ENCODE measurements around the gene FKBP6.

FKBP6 gene

DNA sequence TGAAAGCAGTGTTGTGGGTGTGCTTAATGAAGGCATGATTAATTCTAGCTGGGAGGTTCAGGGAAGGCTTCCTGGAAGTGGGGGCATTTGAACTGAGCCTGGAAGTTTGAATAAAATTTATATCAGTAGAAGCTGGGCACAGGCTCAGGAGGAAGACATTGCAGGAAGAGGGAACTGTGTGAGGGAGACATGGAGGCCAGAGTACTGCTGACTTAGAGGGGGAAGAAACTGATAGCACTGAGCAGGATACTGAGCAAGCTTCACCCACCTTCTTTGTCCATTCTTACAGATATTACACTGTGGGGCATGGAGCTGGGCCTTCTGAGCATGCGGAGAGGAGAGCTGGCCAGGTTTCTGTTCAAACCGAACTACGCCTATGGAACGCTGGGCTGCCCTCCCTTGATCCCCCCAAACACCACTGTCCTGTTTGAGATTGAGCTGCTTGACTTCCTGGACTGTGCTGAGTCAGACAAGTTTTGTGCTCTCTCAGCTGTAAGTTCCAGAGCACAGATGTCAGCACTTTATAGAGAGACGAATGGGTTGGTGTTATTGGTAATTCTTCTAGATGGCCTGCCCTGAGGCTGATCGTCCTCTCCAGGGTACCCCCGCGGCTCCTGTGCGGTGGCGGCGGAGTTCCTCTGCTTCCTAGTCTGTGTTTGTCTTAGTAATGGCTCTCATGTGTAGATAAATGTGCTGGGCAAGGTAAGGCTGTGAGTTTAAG lies 2.1 kb downstream of the FKBP6 start:
- TF ChIP-seq JUND (IDR thresholded peaks at IDR 0.05; ENCODE audit: low read depth): no peak
- DNase-seq (ENCODE audit: low read depth in 1 of 2, low spot score in 1 of 2): no peak
- in situ Hi-C loops (cut with HindIII; ENCODE audit: low pct_unique_long_range_greater_than_20kb, low sequenced_read_pairs): no loop called here

DNA sequence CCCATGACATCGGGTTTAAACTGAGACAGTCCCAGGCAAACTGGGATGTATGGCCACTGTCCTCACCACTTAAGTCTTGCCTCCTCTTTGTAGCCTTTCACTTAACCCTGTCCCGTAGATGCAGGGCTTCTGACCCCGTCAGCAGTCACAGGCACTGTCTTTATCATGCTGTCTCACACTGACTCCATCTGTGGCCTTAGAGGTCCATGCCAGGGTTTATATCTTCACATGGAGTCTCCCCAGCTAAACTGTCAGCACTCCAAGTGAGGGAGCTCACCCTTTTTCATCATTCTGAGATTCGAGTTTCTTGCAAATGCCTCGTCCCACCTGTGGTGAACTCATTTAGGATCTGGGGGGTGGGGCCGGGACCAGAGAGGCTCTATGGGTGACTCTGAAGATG lies 2.8 kb downstream of the FKBP6 start:
- DNase-seq (ENCODE audit: low read depth in 1 of 2, low spot score in 1 of 2): no peak
- in situ Hi-C loops (cut with HindIII; ENCODE audit: low pct_unique_long_range_greater_than_20kb, low sequenced_read_pairs): no loop called here
- TF ChIP-seq JUND (IDR thresholded peaks at IDR 0.05; ENCODE audit: low read depth): no peak

DNA sequence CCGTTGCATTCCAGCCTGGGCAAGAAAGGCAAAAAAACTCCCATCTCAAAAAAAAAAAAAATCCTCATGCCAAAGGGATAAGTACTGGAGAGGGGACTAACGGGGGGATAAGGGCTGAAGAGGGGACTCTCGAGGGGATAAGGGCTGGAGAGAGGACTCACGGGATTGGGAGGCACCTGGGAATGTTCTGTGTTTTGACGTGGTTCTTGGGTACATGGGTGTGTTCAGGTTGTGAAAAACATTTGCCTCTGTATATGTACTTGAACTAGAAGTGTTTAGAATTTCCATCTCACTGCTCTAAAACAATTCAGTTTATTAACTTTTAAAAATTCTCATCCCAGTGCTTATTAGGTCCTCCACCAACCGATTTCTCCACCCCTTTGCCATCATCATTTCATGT lies 4.5 kb downstream of the FKBP6 start:
- in situ Hi-C loops (cut with HindIII; ENCODE audit: low pct_unique_long_range_greater_than_20kb, low sequenced_read_pairs): no loop called here
- DNase-seq (ENCODE audit: low read depth in 1 of 2, low spot score in 1 of 2): no peak
- TF ChIP-seq JUND (IDR thresholded peaks at IDR 0.05; ENCODE audit: low read depth): no peak

- DNase-seq (ENCODE audit: low read depth in 1 of 2, low spot score in 1 of 2): no peak
- in situ Hi-C loops (cut with HindIII; ENCODE audit: low pct_unique_long_range_greater_than_20kb, low sequenced_read_pairs): no loop called here
- TF ChIP-seq JUND (IDR thresholded peaks at IDR 0.05; ENCODE audit: low read depth): no peak
Observed at GRCh38 chr7:73338321-73338720, 10.4 kb downstream of the FKBP6 start.

DNA sequence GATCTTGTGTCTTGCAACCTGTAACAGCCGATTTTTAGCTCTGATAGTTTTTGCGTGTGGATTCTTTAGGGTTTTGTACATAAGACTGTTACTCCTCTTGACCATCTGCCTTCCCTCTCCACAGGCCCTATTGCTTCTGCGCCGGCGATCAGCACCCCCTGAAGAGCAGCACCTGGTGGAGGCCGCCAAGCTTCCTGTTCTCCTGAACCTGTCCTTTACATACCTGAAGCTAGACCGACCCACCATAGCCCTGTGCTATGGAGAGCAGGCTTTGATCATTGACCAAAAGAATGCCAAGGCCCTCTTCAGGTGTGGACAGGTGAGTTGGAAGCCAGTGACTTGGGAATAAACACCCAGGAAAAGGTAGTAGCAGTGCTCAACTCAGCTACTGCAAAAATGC lies 12.6 kb downstream of the FKBP6 start:
- in situ Hi-C loops (cut with HindIII; ENCODE audit: low pct_unique_long_range_greater_than_20kb, low sequenced_read_pairs): no loop called here
- TF ChIP-seq JUND (IDR thresholded peaks at IDR 0.05; ENCODE audit: low read depth): no peak
- no peak for DNase-seq (ENCODE audit: low read depth in 1 of 2, low spot score in 1 of 2)

DNA sequence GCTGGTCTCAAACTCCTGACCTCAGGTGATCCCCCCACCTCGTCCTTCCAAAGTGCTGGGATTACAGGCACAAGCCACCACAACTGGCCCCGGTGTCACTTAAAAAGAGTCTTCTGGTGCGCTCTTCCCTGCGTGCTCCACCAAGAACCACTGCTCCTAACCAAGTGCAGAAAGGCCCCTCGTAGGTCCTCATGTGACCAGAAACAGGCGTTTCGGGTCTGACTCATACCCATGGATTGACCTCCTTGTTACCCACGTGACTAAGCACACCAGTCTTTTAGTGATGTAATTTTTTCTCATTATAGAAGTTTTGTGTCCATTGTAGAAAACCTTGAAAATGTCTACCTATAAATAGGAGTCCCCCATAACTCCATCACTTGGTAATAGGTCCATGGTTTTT lies 13.9 kb downstream of the FKBP6 start:
- DNase-seq (ENCODE audit: low read depth in 1 of 2, low spot score in 1 of 2): no peak
- in situ Hi-C loops (cut with HindIII; ENCODE audit: low pct_unique_long_range_greater_than_20kb, low sequenced_read_pairs): no loop called here
- no peak for TF ChIP-seq JUND (IDR thresholded peaks at IDR 0.05; ENCODE audit: low read depth)

- in situ Hi-C loops (cut with HindIII; ENCODE audit: low pct_unique_long_range_greater_than_20kb, low sequenced_read_pairs): no loop called here
- peak; percentile 81 to 85 for DNase-seq (ENCODE audit: low read depth in 1 of 2, low spot score in 1 of 2)
- no peak for TF ChIP-seq JUND (IDR thresholded peaks at IDR 0.05; ENCODE audit: low read depth)
Observed at GRCh38 chr7:73342645-73343044, 14.7 kb downstream of the FKBP6 start.

DNA sequence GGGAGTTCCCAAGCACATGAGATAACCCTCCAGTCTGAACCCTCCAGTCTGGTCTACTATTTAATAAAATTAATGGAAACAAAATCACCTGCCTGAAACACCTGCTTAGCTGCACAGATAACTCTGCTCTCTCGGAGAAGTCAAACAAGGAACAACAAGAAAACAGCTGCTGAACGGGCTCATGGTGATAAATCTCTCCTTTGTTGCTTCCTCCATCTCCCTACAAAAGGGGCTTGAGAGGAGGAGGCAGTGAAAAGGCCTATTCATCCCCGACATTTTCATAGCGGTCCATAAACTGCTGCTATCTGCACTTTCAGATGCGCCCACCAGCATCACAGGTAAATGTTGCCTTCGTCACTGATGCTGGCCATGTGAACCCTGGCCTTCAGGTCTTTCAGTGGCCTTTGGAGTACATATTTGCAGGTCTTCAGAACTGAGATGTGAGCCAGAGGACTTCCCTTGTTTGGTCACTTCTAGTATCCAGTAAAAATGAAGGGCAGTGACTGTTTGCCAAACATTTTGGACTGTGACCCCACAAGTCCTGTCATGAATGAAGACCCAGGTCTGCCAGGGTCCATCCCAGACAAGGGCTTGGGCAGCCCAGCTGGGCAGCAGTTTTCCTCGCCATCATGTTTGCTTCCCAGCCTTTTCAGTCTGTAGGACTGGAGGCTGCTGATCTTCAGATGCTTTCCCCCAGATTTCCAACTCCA lies 15.9 kb downstream of the FKBP6 start:
- in situ Hi-C loops (cut with HindIII; ENCODE audit: low pct_unique_long_range_greater_than_20kb, low sequenced_read_pairs): no loop called here

DNA sequence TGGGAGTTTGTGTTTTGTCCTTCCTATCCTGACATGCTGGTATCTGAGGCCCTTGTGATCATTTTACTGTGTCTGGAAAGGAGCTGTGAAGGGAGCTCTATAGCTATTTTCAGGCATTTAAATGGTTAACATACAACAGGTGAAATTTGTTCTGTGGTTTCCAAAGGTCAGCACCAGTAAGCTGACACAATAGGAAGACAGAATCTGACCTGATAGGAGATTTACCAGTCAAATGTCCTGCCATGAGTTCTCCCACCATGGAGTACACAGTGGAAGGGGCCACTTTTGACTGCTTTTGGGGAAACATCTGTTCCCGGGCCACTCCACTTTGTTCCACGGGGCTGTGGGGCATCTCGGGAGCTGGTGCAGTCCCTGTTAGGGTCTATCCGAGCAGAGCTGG lies 17.6 kb downstream of the FKBP6 start:
- no peak for DNase-seq (ENCODE audit: low read depth in 1 of 2, low spot score in 1 of 2)
- in situ Hi-C loops (cut with HindIII; ENCODE audit: low pct_unique_long_range_greater_than_20kb, low sequenced_read_pairs): no loop called here
- TF ChIP-seq JUND (IDR thresholded peaks at IDR 0.05; ENCODE audit: low read depth): no peak

More for the DNA sequence above, 15.9 kb downstream of the FKBP6 start:
- no peak for DNase-seq (ENCODE audit: low read depth in 1 of 2, low spot score in 1 of 2)
- no peak for TF ChIP-seq JUND (IDR thresholded peaks at IDR 0.05; ENCODE audit: low read depth)

DNA sequence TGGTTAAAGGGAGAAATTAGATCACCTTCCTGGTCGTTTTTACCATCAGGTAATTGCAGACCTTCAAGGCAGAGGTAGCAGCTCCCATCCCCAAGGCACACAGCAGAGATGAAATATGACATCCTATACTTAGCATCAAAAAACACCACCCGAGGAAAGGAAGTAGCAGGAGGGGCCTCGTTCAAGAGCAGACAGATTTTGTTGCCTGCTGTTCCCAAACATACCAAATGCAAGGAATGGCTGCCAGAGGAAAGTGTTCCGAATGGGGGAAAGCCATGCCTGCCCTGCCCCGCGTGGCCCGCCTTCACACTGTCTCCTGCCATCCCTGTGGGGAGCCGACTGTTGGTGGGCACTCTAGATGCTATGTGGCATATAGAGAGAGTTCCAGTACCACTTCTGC lies 18.0 kb downstream of the FKBP6 start:
- in situ Hi-C loops (cut with HindIII; ENCODE audit: low pct_unique_long_range_greater_than_20kb, low sequenced_read_pairs): no loop called here
- TF ChIP-seq JUND (IDR thresholded peaks at IDR 0.05; ENCODE audit: low read depth): no peak
- no peak for DNase-seq (ENCODE audit: low read depth in 1 of 2, low spot score in 1 of 2)

GRCh38 chr7:73349763-73350162 lies 21.8 kb downstream of the FKBP6 start:
- in situ Hi-C loops (cut with HindIII; ENCODE audit: low pct_unique_long_range_greater_than_20kb, low sequenced_read_pairs): no loop called here
- no peak for DNase-seq (ENCODE audit: low read depth in 1 of 2, low spot score in 1 of 2)
- TF ChIP-seq JUND (IDR thresholded peaks at IDR 0.05; ENCODE audit: low read depth): no peak

DNA sequence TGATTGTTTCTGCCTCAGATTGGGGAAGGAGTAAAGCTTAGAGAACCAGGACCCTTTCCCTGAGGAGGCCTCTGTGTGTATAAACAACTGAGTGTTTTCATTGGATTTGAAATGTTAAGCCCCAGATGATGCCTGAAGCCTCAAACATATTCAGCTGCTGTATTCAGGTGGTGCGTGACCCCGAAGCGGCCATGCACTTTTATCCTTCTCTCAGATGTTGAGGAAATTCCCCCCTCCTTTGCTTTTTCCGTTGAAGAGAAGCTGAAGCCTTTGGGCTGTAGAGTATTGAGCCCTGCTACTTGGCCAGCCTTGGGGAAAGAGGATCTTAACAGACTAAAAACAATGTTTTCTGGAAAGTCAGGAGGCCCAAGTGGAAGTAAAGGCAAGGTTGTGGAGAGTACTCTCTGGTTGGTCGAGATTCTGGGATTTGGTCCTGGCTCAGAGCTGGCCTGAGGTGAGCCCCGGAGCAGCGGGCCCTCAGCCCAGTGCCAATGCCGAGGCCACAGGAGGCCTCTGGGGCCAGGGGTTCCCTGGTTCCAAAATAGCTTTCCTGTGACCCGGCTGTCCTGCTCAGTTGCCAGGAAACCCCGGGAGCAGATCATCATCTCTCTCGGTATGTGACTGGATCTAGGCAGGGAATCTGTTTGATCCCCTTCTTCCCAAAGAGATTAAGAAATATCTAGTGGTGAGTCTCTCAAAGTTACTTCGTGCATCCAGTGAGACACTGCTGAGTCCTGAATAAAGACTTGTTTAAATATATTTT lies 22.5 kb downstream of the FKBP6 start:
- TF ChIP-seq JUND (IDR thresholded peaks at IDR 0.05; ENCODE audit: low read depth): no peak
- in situ Hi-C loops (cut with HindIII; ENCODE audit: low pct_unique_long_range_greater_than_20kb, low sequenced_read_pairs): no loop called here
- no peak for DNase-seq (ENCODE audit: low read depth in 1 of 2, low spot score in 1 of 2)
